DMS53 treated with DMSO at 0.1 percent for 48 hours (cell line): Measurements from ENCODE around the gene PHAX.
"Not testable (repeated sequence)": the region's sequence is repeated elsewhere in the genome, so short reads cannot be mapped to it uniquely, and the experiment has no call there.

Source experiments
- DNase-seq: peaks from one replicate; lab custom pipeline; 2025; ENCODE audit not compliant: unreplicated experiment; lab: John Stamatoyannopoulos, UW

PHAX gene, protein sequence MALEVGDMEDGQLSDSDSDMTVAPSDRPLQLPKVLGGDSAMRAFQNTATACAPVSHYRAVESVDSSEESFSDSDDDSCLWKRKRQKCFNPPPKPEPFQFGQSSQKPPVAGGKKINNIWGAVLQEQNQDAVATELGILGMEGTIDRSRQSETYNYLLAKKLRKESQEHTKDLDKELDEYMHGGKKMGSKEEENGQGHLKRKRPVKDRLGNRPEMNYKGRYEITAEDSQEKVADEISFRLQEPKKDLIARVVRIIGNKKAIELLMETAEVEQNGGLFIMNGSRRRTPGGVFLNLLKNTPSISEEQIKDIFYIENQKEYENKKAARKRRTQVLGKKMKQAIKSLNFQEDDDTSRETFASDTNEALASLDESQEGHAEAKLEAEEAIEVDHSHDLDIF

DNA sequence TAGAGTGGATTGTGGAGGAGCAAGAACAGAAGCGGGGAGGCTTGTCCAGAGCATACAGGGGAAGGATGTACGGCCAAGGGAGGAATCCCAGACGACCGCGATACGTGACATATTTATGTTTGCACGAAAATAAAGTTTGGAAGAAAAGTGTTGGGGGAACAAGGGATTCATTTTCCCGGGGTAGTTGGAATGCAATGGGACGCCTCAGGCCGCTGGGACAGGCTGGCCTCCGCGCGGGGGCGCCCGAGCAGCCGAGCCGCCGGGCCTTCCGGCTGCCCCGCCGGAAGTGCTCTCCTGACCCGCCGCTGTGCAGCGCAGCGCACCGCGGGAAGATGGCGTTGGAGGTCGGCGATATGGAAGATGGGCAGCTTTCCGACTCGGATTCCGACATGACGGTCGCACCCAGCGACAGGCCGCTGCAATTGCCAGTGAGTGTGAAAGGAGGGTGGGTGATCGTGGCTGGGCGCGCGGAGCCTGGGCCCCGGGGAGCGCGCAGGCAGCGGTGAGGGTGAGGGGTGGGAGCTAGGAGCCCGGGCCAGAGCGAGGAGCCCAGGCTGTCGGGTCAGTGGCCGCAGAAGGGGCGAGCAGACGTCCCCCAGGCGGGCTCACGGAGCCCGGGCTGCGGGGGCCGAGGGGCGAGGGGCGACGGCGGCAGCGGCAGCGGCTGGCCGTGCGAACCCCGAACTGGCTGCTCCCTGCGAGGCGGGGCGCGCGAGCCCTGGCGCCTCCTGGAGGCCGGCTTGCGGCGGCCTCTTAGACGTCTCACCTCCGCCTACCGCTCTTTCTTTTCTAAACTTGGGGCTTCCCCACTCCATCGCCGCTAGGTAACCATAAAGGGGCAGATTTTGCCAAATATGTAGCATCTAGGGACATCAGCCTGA, at the start of gene PHAX:
Gene PHAX (plus strand): TSS at position 317 of the 881 bp plus-strand sequence. CDS start 16 bp downstream, at position 333.
- peak; percentile 71 for DNase-seq

DNA sequence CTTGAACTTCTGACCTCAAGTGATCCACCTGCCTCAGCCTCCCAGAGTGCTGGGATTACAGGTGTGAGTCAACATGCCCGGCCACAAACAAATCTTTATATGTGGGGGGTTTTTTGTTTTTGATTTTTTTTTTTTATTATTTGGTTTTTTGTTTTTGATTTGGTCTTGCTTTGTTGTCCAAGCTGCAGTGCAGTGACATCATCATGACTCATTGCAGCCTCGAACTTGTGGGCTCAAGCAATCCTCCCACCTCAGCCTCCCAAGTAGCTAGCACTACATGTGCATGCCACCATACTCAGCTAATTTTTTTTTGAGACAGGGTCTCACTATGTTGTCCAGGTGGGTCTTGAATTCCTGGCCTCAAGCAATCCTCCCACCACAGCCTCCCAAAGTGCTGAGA, 48.1 kb upstream of the PHAX start:
- DNase-seq, result no peak

GRCh38 chr5:126555101-126555500, 45.6 kb upstream of the PHAX start:
- DNase-seq, result not testable (repeated sequence)

DNA sequence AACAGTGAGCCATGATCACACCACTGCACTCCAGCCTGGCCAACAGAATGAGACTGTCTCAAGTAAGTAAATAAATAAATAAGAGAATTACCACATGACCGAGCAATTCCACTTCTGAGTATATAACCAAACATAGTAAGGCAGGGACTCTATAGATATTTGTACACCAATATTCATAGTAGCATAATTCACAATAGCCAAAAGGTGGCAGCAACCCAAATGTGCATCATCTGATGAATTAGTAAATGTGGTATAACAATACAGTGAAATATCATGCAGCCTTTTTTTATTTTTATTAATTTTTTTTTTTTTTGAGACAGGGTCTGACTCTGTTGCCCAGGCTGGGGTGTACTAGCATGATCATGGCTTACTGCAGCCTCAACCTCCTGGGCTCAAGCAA, 38.8 kb upstream of the PHAX start:
- DNase-seq, result no peak

DNA sequence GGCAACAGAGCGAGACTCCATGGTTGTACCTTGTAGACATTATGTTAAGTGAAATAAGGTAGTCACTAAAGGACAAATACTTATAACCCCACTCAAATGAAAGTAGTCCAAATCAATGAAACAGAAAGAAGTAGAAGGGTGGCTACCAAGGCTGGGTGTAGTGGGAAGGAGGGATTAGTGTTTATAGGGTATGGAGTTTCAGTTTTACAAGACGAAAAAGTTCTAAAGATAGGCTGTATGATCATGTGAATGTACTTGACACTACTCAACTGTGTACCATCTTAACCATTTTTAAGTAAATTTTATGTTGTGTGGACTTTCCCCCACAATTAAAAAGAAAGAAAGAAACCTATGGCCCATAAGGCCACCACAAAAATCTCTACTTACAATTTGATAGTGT, 37.9 kb upstream of the PHAX start:
- DNase-seq, result no peak

GRCh38 chr5:126568206-126568755, 32.5 kb upstream of the PHAX start:
- DNase-seq, result no peak

- DNase-seq, result no peak
Observed at GRCh38 chr5:126575644-126576043, 25.1 kb upstream of the PHAX start.

DNA sequence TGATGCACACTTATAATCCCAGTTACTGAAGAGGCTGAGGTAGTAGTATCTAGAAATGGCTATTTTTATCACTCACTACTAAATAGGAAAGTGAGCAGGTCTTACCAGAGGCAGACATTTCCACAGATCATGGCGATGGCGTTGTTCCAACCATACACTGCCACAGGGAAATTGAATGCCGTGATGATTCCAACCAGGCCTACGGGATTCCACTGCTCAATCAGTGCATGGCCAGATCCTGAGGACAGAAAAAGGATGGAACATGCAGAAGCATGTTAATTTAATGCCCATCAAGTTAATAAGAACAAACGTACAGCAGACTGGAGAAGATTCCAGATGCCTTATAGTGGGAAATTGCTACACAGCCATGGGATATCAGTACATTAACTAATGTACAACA, 23.8 kb upstream of the PHAX start:
- DNase-seq, result no peak

GRCh38 chr5:126577415-126577814, 23.3 kb upstream of the PHAX start:
- no peak for DNase-seq

GRCh38 chr5:126579716-126580115, 21.0 kb upstream of the PHAX start:
- no peak for DNase-seq

DNA sequence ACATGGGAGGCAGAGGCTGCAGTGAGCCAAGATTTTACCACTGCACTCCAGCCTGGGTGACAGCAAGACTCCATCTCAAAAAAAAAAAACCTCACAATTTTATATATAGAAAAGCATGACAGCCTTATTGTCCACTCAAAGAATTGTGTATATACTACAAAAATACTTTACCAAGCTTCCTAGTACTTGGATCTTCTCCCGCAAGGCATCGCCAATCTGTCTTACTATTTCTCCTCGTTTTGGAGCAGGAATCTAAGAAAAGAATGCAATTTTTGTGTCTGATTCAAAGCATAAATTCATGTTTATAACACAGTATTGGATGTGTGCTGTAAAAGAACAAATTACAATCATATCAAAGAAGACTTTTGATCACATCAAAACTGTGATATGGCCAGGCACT, 17.0 kb upstream of the PHAX start:
- no peak for DNase-seq

GRCh38 chr5:126587551-126588390, 13.0 kb upstream of the PHAX start:
- no peak for DNase-seq

GRCh38 chr5:126589536-126590297, 11.0 kb upstream of the PHAX start:
- no peak for DNase-seq

DNA sequence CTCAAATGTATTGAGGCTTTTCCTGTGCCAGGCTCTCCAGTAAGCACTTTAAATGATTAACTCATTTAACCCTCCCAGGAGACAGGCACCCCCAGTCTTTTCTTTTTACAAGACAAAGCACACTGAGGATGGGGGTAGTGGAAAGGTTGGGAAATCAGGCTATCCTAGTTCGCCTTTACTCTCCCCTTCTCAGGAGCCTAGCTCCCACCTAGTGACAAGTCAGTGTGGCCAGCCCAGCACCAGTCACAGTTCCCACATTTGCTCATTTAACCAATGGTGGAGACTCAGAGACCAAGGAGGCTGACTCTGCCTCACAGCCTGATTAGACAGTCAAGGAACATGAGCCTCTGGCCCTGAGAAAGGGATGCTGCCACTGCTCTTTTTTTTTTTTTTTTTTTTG, 9.2 kb upstream of the PHAX start:
- DNase-seq, result no peak

DNA sequence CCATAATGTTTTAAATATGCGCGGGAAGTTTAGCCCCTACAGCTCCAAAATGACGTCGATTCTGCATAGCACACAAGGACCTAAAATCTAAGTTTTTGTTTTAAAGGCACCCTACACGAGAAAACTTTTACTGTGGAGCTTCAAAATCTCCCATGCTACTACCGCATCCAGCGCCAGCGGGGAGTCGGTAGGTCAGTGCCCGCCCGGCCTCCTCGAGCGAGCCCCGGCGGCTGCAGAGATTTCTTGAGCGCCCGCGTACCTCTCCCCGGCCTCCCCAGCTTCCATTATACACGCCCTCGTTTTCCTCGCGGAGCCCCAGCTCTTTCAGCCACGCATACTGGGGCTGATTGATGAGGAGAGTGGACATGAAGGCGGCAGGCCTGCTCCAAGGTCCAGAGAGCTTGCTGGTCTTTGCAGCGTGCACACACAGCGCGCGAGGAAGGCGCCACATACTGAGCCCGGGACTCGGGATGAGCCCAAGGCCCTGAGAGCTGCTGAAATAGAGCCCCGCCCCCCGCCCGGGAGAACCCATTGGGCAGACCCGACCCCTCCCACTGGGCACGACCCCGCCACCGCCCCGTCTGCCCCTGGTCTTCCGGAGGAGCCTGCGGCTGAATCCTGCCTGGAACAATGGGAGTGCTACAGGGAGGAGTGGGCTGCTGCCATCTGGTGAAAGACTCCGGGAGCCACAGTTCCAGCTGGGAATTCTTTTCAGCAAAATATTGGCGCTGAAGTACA, 5.8 kb upstream of the PHAX start, which contains the start of gene ALDH7A1:
Gene ALDH7A1 (minus strand): TSS at position 472 of the 738 bp plus-strand sequence. CDS start 21 bp downstream, at position 451.
- peak; percentile 86 for DNase-seq

DNA sequence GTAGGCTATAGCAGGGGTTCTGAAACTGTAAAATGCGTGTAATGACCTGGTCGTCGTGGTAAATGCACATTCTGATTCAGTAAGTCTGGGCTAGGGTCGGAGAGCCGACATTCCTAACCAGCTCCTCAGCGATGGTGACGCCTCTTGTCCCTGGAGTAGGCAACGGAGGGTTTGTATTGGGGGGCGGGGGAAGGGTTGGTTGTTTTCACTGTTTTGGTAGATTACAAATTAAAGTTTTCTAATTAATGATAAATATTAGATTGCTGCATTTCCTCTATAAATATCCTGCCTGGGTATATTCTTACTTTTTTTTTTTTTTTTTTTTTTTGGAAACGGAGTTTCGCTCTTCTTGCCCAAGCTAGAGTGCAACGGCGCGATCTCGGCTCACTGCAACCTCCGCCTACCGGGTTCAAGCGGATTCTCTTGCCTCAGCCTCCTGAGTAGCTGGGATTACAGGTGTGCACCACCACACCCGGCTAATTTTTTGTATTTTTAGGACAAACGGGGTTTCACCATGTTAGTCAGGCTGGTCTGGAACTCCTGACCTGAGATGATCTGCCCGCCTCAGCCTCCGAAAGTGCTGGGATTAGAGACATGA, 5.2 kb upstream of the PHAX start:
- DNase-seq, result no peak

- no peak for DNase-seq
Observed at GRCh38 chr5:126597156-126597555, 3.6 kb upstream of the PHAX start.

- no peak for DNase-seq
Observed at GRCh38 chr5:126599499-126599898, 1.2 kb upstream of the PHAX start.
